HG03097 (cell line): ENCODE results near the gene TXNDC8.

Source experiments
- ATAC-seq: cut with Tn5 transposase; IDR thresholded peaks from one replicate; pipeline ENCODE4 v1.9.1; 2021; ENCODE audit not compliant: unreplicated experiment, low FRiP score

TXNDC8 gene

GRCh38 chr9:110283751-110284150 is 53.9 kb downstream of the TXNDC8 start:
- no peak for ATAC-seq

GRCh38 chr9:110282739-110283081 is 55.0 kb downstream of the TXNDC8 start:
- ATAC-seq: no peak

- ATAC-seq: no peak
Measured at GRCh38 chr9:110282018-110282738, 55.5 kb downstream of the TXNDC8 start.

GRCh38 chr9:110278080-110278707 is 59.5 kb downstream of the TXNDC8 start:
- ATAC-seq: no peak

- ATAC-seq: no peak
Measured at GRCh38 chr9:110276781-110277180, 60.9 kb downstream of the TXNDC8 start.

- no peak for ATAC-seq
Measured at GRCh38 chr9:110270211-110270995, 67.3 kb downstream of the TXNDC8 start.

GRCh38 chr9:110266795-110267194 is 70.9 kb downstream of the TXNDC8 start:
- no peak for ATAC-seq

GRCh38 chr9:110261632-110262031 is 76.0 kb downstream of the TXNDC8 start:
- ATAC-seq: no peak

GRCh38 chr9:110260911-110261310 is 76.8 kb downstream of the TXNDC8 start:
- no peak for ATAC-seq

GRCh38 chr9:110259566-110259965 is 78.1 kb downstream of the TXNDC8 start:
- ATAC-seq: no peak

GRCh38 chr9:110258690-110259091 is 79.0 kb downstream of the TXNDC8 start:
- no peak for ATAC-seq

- ATAC-seq: no peak
Measured at GRCh38 chr9:110257956-110258355, 79.7 kb downstream of the TXNDC8 start.

GRCh38 chr9:110257097-110257841 is 80.4 kb downstream of the TXNDC8 start:
- ATAC-seq: no peak

- peak; percentile 66 for ATAC-seq
Measured at GRCh38 chr9:110256380-110257096, 81.1 kb downstream of the TXNDC8 start, which contains the start of gene TXN. Gene TXN, minus strand, starts transcription at chr9:110256507. Its CDS starts 72 bp downstream, at chr9:110256435.

GRCh38 chr9:110255463-110256379 is 81.9 kb downstream of the TXNDC8 start:
- peak; percentile 24 for ATAC-seq

- ATAC-seq: no peak
Measured at GRCh38 chr9:110255034-110255462, 82.6 kb downstream of the TXNDC8 start.

GRCh38 chr9:110254500-110254899 is 83.2 kb downstream of the TXNDC8 start:
- ATAC-seq: no peak
